ENCODE measurements around the gene BCL2L14.
"Not testable (repeated sequence)": the region's sequence is repeated elsewhere in the genome, so short reads cannot be mapped to it uniquely, and the experiment has no call there.

BCL2L14 gene

DNA sequence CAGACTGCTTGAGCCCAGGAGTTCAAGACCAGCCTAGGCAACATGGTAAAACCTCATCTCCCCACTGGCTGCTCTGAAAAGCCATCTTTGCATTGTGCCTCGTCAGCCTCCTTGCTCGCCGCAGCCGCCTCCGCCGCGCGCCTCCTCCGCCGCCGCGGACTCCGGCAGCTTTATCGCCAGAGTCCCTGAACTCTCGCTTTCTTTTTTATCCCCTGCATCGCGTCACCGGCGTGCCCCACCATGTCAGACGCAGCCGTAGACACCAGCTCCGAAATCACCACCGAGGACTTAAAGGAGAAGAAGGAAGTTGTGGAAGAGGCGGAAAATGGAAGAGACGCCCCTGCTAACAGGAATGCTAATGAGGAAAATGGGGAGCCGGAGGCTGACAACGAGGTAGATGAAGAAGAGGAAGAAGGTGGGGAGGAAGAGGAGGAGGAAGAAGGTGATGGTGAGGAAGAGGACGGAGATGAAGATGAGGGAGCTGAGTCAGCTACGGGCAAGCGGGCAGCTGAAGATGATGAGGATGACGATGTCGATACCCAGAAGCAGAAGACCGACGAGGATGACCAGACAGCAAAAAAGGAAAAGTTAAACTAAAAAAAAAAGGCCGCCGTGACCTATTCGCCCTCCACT is 40.3 kb downstream of the BCL2L14 start:
- DNase-seq = peak in 1 of 5 donors; percentile 10

DNA sequence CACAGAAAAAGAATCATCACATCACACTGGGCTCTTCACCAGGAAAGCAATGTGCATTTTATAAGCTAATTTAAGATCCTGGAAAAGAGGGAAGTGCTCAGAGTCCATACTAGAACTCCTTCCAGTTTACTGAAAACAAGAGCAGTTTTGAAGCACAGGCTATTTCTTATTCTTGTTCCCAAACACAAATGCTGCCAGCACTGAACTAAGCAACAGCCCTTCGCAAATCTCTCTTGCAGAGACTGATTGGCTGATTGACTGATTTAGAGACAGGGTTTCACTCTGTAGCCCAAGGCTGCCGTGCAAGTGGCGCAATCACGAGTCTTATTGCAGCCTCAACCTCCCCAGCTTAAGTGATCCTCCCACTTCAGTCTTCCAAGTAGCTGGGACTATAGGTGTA is 44.8 kb downstream of the BCL2L14 start:
- no peak for DNase-seq

DNA sequence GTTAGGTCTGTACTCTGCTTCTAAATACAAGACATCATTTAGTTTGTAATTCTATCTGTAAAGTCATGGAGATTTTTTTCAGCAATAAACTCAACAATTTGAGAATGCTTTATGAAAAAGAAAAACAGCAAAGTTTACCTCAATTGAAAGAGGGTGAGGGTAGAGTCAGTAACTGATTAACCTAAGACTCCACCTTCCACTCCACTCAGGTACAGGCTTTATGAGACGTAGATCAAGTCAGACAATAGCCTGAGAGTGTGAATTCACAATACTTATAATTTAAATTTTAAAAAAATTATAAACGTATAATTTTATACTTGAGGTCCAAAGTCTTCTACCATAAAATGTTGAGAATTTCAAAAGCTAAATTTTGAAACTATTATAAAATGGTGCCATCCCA is 45.9 kb downstream of the BCL2L14 start:
- no peak for DNase-seq

DNA sequence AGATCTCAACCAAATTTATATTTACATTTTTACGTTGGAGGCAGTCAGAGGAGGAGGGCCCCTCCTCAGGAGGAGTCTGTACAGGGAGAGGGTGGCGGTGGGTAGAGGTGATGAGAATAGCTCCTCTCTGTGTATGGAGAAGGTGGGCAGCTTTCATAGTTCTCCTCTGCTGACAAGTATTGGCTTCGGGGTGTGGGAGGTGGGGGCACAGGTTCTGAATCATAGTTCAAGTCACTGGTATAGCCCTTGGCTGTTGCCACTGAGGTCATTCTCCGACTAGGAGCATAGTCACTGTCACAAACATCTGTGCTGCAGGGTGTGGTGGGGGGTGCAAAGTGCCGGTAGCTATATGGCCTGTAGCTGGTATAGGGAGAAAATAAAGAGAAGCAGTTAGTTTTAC is 50.3 kb downstream of the BCL2L14 start:
- DNase-seq = no peak

DNA sequence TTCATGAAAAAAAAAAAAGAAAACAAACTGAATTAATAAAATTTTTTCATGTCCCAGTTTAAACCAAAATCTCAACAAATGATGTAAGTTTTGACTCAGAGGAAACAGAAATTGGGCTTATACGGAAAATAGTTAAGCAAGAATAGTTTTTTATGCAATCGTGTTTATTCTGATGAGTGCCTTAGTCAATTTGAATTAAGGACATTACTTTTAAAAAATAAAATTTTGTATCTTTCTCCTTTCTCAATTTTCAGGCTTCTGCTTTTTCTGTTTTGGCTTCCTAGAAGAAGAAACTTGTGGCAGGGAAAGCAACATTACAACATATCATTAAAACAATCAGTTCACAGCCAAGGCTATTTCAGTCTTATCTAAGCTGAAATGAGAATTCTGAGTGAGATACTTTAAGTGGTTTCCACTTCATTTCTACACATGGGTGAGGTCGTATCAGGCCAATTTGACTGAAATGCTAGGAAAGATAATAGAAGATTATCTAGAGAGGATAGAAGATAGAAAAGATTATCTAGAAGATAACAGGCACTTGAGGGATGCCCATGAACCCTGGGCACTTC is 52.4 kb downstream of the BCL2L14 start:
- DNase-seq = no peak

DNA sequence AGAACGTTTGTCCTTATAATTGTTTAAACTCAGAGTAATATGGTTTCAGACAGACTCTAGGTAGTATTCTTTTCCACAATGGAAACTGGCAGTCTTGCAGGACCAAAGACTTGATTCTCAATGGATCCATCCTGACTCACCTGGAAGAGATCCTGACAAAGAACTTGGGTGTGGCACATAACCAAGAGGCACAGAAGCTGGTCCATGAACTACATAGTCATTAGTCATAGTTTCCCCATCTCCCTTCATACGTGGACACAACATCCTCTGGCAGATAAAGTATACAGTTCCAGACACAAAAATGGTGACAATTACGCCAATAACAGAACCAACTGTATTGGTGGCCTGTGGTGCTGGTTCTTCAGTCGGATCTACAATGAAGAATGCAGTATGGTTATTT is 55.8 kb downstream of the BCL2L14 start:
- no peak for DNase-seq

DNA sequence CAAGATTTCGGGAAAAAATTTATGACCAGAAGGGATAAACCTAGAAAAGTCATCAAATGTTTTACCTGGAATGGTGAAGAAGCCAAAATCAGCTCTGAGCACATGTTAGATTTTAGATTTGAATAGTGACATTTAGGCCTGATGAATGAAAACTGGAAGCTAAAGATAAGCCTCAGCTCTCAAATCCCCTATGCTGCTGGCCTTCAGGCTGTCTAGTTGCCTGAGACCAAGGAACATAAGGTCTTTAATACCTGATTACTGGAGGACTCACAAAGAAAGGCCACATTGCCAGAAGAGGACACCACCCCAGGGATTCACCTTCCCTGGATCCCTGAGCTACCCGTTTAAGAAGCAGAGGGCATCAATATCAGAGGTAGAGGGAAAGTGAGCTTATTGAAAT is 56.6 kb downstream of the BCL2L14 start:
- no peak for DNase-seq

DNA sequence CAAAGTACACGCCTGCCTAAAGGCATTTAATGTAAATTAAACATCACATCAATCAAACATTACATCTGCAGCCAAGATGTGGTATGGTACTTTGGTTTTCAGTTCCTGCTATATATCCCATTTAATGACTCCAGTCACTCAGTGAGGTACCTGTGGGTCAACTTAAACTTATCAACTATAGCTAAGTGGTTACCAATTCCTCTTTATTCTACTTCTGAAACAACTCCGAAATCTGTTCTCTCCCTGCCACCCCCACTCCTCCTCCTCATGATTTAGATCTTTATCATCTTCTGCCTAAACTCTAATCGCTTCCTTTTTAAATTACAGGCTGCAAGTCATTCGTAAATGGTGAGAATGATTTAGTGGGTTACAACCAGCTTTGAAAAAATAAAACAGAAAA is 57.9 kb downstream of the BCL2L14 start:
- no peak for DNase-seq

DNA sequence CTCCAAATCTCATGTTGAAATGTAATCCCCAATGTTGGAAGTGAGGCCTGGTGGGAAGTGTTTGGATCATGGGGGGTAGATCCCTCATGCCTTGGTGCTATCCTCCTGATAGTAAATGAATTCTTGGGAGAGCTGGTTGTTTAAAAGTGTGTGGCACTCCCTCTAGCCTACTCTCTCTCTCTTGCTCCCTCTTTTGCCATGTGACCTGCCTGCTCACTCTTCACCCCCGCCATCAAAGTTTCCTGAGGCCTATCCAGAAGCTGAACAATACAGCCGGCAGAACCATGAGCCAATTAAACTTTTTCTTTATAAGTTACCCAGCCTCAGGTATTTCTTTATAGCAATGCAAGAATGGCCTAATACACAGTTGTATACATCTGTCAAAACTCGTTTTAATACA is 62.5 kb downstream of the BCL2L14 start:
- DNase-seq = no peak

DNA sequence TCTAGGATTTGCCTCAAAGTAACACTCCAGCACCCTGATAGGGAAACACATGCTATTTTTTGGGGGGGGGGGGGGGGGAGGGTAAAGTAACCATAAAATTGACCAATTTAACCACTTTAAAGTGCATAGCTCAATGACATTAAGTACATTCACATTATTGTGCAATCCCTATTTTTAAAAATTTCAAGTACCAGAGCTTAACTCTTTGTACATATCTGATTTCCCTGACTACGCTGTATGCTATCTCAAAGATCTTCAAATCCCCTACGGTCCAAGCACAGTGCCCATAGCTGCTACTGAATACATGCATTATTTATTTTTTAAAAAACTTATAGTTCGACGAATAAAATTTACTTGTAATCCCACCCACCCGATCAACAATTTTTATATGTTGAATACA is 63.0 kb downstream of the BCL2L14 start:
- DNase-seq = no peak

DNA sequence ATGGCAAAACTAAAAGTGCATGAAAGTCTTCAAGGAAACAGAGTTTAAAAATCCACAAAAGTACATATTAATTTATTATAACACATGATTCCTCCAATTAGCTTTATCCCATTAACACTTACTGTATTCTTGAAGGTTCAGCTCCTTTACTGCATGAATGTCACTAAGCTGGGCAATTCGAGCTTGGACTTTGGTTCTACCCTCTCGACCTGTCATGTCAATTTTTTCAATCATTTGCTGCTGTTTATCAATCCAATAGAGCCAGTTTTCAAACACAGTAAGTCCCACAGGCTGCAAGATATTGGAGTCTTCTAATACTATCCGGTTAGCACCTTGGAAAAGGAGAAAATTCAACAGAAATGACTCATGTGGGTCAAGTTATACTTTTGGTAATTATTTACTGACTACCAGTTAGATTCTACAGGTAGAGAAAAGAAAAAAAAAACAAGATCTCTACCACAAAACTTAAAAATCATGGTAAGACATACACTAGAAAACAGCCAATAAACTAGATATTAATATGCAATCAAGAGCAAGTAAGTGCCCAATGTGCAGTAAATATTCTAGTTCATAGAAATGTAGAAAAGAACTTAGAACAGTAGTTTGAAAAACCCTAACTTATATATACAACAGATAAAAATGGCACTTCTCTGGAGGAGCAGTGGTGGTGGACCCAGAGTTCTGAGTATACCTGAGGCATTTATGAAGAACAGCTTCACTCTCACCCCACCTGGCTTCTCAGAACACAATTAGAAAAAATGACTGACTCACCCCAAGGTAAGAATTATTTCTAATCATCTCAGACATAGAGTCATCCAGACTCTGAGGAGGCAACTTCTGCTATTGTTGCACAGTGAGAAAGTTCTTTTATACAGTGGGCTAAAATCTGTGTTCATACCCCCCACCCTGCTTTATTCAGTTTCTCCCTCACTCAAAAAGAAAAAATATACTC is 67.7 kb downstream of the BCL2L14 start:
- DNase-seq = no peak

DNA sequence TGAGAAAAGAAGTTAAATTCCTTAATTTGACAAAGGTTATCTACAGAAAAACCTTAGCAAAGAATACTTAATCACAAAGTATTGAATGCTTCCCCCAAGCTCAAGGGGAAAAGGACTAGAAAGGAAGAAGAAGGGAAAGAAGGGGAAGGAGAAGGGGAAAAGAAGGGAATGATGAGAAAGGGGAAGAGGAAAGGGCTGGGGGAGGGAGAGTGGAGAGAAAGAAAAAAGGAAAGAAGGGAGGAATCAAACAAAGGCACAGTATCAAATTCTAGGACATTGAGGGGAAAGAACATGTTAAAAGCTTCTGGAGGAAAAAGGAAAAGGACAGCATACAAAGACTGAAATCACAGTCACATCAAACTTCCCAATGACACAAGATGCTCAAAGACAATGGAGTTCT is 70.3 kb downstream of the BCL2L14 start:
- DNase-seq = no peak

DNA sequence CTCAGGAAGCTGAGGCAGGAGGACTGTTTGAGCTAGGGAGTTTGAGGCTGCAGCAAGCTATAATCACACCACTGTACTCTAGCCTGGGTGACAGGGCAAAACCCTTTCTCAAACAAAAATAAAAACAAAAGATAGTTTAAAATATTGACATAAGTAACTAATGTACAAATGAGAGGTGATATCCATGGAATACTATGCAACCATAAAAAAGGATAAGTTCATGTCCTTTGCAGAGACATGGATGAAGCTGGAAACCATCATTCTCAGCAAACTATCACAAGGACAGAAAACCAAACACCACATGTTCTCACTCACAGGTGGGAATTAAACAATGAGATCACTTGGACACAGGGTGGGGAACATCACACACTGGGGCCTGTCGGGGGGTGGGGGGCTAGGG is 73.8 kb downstream of the BCL2L14 start:
- not testable (repeated sequence) for DNase-seq

DNA sequence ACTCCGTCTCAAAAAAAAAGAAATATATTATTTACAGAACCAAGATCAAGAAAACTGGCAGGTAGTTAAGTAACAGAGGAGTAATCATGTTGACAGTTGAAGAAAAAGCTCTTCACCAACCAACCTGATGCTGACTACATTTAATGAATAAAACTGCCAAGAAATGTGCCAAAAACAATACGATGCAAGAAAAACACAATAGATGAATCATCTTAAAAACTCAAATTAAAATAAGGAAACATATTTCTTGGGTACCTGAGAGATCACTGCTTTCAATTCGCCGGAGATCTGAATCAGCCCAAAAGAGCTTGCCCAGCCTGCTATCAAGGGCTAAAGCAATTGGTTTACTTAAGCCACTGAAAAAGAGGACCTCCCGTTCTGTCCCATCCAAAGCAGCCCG is 76.4 kb downstream of the BCL2L14 start:
- no peak for DNase-seq
